Adrenal gland (tissue), 12 donors: ENCODE measurements around the gene TSFM. TPM values are rescaled to one million over a fixed set of nuclear protein-coding genes. Genes with fewer than 3 reads are reported as not detected.

Source experiments
- DNase-seq, 7 donors: peaks; one replicate each; pipeline ENCODE4 v3.0.0-alpha.2; 2019 to 2020
- H3K27ac ChIP-seq, 5 donors: fragments of 200-600 bp; sonication (generic) in 4 of 5; 1 replicate in 3 of 5; 2 replicates in 2 of 5; pipeline versions ENCODE4 v1.5.1 to v1.8.0; 2016 to 2020; ENCODE audit warnings: mild to moderate bottlenecking in 1 of 5
- H3K27me3 ChIP-seq: fragments of 200-600 bp; 2 replicates; pipeline ENCODE4 v1.8.0; 2021
- H3K36me3 ChIP-seq, 2 donors: fragments of 200-600 bp; replicated peaks in 1 of 2; 1 replicate in 1 of 2; 2 replicates in 1 of 2; pipeline versions ENCODE4 v1.5.1 to v1.8.0; 2018 to 2022
- H3K4me1 ChIP-seq, 2 donors: fragments of 200-600 bp; replicated peaks in 1 of 2; 1 replicate in 1 of 2; 2 replicates in 1 of 2; pipeline versions ENCODE4 v1.5.1 to v1.8.0; 2018 to 2021
- H3K4me3 ChIP-seq, 4 donors: fragments of 200-600 bp; sonication (generic) in 3 of 4; one replicate each; pipeline ENCODE4 v1.5.1; 2016 to 2018
- H3K9me3 ChIP-seq, 3 donors: fragments of 200-600 bp; sonication (generic) in 1 of 3; replicated peaks in 1 of 3; 1 replicate in 2 of 3; 2 replicates in 1 of 3; pipeline versions ENCODE4 v1.5.1 to v1.8.0; 2016 to 2021
- CTCF ChIP-seq, 6 experiments: fragments of 450-650 bp in 4 of 6; fragments of 200-600 bp in 2 of 6; sonication (generic) in 1 of 6; IDR thresholded peaks; 1 replicate in 5 of 6; 2 replicates in 1 of 6; pipeline versions ENCODE4 v1.5.1 to v1.8.0; 2016 to 2021; ENCODE audit warnings: antibody characterized with exemption in 6 of 6, mild to moderate bottlenecking in 2 of 6, moderate library complexity in 1 of 6
- POLR2A ChIP-seq, 2 donors: fragments of 450-650 bp; IDR thresholded peaks; one replicate each; pipeline ENCODE4 v1.6.1; 2017; ENCODE audit warnings: antibody characterized with exemption in 2 of 2, mild to moderate bottlenecking in 2 of 2, moderate library complexity in 1 of 2
- WGBS, 4 donors: extraction: QIAGEN DNeasy Blood & Tissue Kit in 2 of 4; methylation state at CpG; one replicate each; pipeline versions ENCODE4 v1.1.5 to v1.1.7; 2013 to 2017; 5-methylcytosine and 5-hydroxymethylcytosine counted together
- intact Hi-C, 2 donors: fragments of 100-400 bp; cut with DNase I; formaldehyde crosslinking; loops; one replicate each; pipeline versions ENCODE4 v1.14.1 to v1.15.0; 2022 to 2023
- polyA plus RNA-seq, 3 donors: library from polyadenylated mRNA; stranded (reverse); fragments of 200-250 nt in 2 of 3; fragments of 350-450 nt in 1 of 3; fragmentation: Illumina TruSeq in 1 of 3; extraction: RNeasy Lipid Tissue Mini Kit (QIAGEN cat#74804) in 1 of 3; gene quantifications; one replicate each; pipeline ENCODE4 v1.2.3, GENCODE V29; 2013 to 2014
- total RNA-seq, 9 donors: library from RNA; depleted of rRNA in 4 of 9; stranded (reverse); fragments of >200 nt in 4 of 9; fragments of 120-200 nt in 1 of 9; fragmentation: NEBNext Ultra II Directional in 1 of 9; extraction: Animal tissue kit (Norgen Biotek cat#: 25700) in 1 of 9; gene quantifications; one replicate each; pipeline versions ENCODE4 v1.1.0 to v1.2.4, GENCODE V29; 2013 to 2023
- donor health status: healthy with polysubstance abuse.
- donor health status: Bipolar disorder and iron deficiency.
- donor health status: DM: yes; HTN: yes; CAD: no.
- donor health status: DM: no; HTN: no; CAD: no.
- donor health status: DM: no; HTN: no; CAD: no.
- donor health status: DM: yes; HTN: yes; CAD: no.

TSFM gene
- total and polyA plus RNA-seq, 12 donors, result 31.5 to 107 (median 69.5) TPM

GRCh38 chr12:57837864-57838562 is 55.4 kb downstream of the TSFM start:
- H3K36me3 ChIP-seq, result no peaks in the 10 kb centered on the region
- peaks cover 98 to 100% of the 10 kb centered on the region in 2 donors for H3K4me1 ChIP-seq
- 4 to 31% (median 15%) methylated on average over 1 to 5 of the region's 5 CpGs for WGBS, 4 donors
- no peaks in the 10 kb centered on the region for H3K9me3 ChIP-seq
- H3K4me3 ChIP-seq, result no peak overlapping the region
- intact Hi-C loops, result loop anchor here in 1 of 2 donors (5.0 kb wide), 1 partner anchor 59 kb away; no protein-coding TSS in a partner anchor
- H3K27ac ChIP-seq, result peak overlapping the region in 4 of 5 donors; percentile 6 to 99 (median 64)
- peak in 5 of 7 donors; percentile 37 to 59 (median 48) for DNase-seq
- H3K27me3 ChIP-seq, result no peaks in the 10 kb centered on the region
- no peak for TF ChIP-seq POLR2A (IDR thresholded peaks at IDR 0.05)
- no peak for TF ChIP-seq CTCF (IDR thresholded peaks at IDR 0.05)

DNA sequence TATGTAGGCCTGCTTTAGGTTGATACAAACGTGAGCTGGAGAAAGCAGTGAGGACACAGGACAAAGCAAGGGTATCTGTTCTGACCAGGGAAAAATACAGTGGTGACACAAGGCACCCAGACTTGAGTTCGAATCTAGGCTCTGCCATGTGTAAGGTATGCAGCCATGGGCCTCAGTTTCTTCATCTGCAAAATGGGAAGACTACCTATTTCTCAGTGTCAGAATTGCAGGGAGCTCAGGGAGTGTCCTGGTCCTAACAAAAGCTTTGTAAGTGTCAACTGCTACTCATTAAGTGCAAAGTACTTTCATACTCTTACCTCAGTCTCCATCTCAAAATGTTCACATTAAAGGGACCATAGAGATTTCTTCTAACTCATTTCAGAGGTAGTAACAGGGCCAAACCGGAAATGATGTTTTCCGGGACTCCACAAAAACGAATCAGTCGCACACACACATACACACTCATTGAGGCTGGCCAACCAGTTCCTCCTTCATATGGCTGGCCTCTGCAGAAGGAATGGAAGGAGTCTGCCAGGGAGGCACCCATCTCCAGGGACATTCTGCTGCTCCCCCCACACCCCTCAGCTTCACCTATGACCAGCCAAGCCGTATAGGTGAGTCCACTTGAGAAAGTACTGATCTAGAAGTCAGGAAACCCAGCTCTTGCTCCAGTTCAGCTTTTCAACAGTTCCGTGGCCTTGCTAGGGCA is 56.2 kb downstream of the TSFM start:
- no peaks in the 10 kb centered on the region for H3K36me3 ChIP-seq
- H3K4me3 ChIP-seq, result peak overlapping the region in 1 of 4 donors; percentile 7
- no peak for DNase-seq
- no peaks in the 10 kb centered on the region for H3K9me3 ChIP-seq
- H3K27me3 ChIP-seq, result no peaks in the 10 kb centered on the region
- WGBS, 4 donors, result 28 to 36% (median 30%) methylated on average over 8 of the region's 8 CpGs
- H3K27ac ChIP-seq, result peak overlapping the region in 4 of 5 donors; percentile 30 to 99 (median 64)
- TF ChIP-seq POLR2A (IDR thresholded peaks at IDR 0.05) (no peak), CTCF (IDR thresholded peaks at IDR 0.05) (no peak)
- peaks cover 98 to 100% of the 10 kb centered on the region in 2 donors for H3K4me1 ChIP-seq
- intact Hi-C loops, result loop anchor here in 1 of 2 donors (5.0 kb wide), 1 partner anchor 59 kb away; no protein-coding TSS in a partner anchor

DNA sequence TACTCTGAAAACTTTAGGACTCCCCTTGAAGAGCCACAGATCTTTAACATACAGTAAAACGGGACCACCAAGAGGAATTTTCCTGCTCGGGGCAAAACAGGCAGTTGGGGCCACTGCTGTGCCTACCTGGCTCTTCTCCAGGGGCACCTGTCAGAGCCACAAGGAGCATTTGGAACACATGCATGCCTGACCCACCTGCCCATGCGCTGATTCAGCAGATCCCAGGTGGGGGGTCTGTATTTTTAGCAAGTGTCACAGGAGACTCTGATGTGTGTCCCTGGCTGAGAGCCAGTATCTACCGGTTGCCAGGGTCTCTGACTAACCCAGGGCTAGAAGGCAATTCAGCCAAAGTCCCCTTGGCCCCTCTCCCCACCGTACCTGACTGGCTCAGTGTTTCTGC is 57.4 kb downstream of the TSFM start:
- intact Hi-C loops, result loop anchor here in 1 of 2 donors (5.0 kb wide), 1 partner anchor 57 kb away; no protein-coding TSS in a partner anchor
- TF ChIP-seq POLR2A (IDR thresholded peaks at IDR 0.05) (no peak), CTCF (IDR thresholded peaks at IDR 0.05) (no peak)
- peaks cover 93 to 94% of the 10 kb centered on the region in 2 donors for H3K4me1 ChIP-seq
- no peaks in the 10 kb centered on the region for H3K27me3 ChIP-seq
- no peak overlapping the region for H3K4me3 ChIP-seq
- peak overlapping the region in 3 of 5 donors; percentile 59 to 99 (median 68) for H3K27ac ChIP-seq
- peak in 2 of 7 donors; percentile 47 to 50 for DNase-seq
- 31 to 44% (median 37%) methylated on average over 3 to 5 of the region's 5 CpGs for WGBS, 4 donors
- no peaks in the 10 kb centered on the region for H3K9me3 ChIP-seq
- no peaks in the 10 kb centered on the region for H3K36me3 ChIP-seq

DNA sequence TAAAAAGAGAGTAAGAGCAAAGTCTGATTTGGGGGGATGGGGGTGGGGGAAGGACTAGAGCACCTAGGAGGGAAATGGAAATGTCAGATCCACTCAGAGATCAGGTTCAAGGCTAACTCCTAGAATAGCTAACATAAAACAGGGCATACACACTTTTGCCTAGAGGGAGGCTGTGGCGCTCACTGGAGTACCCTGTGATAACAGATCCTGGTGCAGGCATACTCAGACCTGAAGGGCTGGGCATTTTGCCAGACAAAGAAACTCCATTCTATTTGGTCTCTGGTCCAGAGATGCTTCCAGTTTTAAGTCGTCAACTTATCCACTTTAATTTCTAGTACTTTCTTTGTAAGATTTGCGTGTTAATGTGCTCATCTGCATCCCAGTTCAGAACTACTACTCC is 58.1 kb downstream of the TSFM start:
- DNase-seq, result peak in 6 of 7 donors; percentile 59 to 79 (median 62)
- no peak for TF ChIP-seq POLR2A (IDR thresholded peaks at IDR 0.05)
- no peak for TF ChIP-seq CTCF (IDR thresholded peaks at IDR 0.05)

More for the DNA sequence above, 58.1 kb downstream of the TSFM start:
- intact Hi-C loops, result no loop called here
- H3K27me3 ChIP-seq, result no peaks in the 10 kb centered on the region
- peak overlapping the region in 1 of 4 donors; percentile 4 for H3K4me3 ChIP-seq
- 16 to 30% (median 22%) methylated on average over 3 of the region's 3 CpGs for WGBS, 4 donors
- peak overlapping the region in 3 of 5 donors; percentile 37 to 99 (median 41) for H3K27ac ChIP-seq
- H3K4me1 ChIP-seq, result peaks cover 86 to 87% of the 10 kb centered on the region in 2 donors
- H3K9me3 ChIP-seq, result no peaks in the 10 kb centered on the region
- no peaks in the 10 kb centered on the region for H3K36me3 ChIP-seq
